Measurements from ENCODE around the gene SAMD4A.

SAMD4A gene

DNA sequence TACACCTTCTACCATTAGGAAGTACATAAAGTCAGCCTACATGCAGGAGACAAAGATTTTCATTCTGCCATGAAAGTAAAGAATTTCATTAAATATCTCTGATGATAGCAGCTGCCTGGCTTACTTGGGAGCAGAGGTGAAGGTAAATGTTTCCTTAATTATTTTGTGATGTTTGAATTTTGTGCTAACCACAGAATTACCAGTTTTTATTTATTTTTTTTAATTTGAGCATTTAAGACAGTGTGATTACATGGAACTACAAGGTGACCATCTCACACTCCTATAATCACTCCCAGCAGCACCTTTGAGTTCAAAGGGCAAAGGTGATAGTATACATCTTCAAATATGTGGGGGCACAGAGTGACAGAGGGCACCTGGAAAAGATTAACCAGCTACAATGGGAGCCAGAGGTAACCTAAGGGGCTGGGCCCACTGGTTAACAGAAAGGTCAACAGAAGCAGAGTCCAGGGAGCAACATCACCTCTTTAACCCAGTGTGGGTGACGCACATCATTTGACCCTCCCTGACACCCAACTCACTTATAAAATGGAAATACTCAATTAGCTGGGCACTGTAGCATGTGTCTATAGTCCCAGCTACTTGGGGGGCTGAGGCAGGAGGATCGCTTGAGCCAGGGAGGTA is 270.7 kb downstream of the SAMD4A start:
- DNase-seq (ENCODE audit: insufficient read length, low spot score) = no peak
- no peak for FAIRE-seq
- TF ChIP-seq POLR2A (IDR thresholded peaks at IDR 0.05; ENCODE audit: low read depth, low read length) = no peak

DNA sequence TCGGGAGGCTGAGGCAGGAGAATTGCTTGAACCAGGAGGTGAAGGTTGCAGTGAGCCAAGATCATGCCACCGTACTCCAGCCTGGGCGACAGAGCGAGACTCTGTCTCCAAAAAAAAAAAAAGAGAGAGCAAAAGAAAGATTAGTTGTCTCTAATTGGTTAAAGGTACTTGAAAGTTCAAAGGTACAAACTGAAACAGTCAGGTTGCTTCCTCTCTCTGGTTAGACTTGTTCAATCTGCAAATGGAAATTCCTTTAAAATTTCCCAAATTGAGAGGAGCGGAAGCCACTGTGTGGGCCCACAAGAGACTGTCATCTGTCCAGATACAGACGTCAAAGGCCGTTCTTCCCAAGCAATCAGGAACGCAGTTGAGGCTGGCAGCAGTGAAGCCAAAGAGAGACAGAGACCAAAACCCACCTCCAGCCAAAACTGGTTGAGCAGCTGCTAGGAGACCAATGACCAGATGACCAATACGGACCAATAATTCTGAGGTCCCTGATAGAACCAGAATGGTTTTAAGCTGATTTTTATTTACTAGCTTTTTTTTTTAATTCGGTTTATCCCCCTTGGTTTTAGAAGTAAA is 272.1 kb downstream of the SAMD4A start:
- DNase-seq (ENCODE audit: insufficient read length, low spot score) = no peak
- FAIRE-seq = no peak
- TF ChIP-seq POLR2A (IDR thresholded peaks at IDR 0.05; ENCODE audit: low read depth, low read length) = no peak

DNA sequence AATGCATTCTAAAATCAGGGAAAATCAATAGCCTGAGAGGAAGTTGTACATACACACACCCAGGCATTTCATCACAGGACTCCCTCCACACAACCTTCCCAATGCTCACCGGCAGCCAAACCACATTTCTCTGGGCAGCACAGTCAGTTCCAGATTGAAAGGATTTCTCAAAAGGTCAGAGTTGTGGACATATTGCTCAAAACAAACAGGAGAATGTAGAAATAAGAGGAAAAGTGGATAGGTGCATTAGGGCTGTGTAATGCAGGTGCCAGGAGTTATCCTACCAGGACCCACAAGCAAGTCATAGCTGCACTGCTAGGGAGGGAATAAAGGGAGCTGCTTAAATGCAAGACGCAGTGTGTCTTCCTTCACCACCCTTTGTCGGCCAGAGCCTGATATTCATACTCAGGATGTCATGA is 272.8 kb downstream of the SAMD4A start:
- DNase-seq (ENCODE audit: insufficient read length, low spot score) (no peak), FAIRE-seq (no peak)
- TF ChIP-seq POLR2A (IDR thresholded peaks at IDR 0.05; ENCODE audit: low read depth, low read length) = no peak

DNA sequence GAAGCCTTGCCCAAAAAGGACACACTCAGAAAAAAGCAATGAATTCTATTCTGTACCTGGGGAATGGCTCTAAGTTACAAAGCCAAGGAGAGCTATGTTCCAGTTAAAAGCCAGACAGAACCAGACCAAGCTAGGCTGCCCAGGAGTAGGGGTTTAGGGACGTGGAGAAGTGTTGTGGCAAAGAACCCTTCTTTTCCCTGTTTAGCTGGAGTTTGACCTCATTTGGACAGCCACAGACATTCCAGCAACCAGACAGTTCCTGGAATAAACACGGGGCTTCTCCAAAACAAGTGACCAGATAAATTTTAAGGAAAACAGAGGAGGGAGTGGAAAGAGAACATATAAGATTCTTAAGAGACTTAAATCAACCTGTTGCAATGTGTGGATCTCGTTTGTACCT is 273.4 kb downstream of the SAMD4A start:
- TF ChIP-seq POLR2A (IDR thresholded peaks at IDR 0.05; ENCODE audit: low read depth, low read length) = no peak
- DNase-seq (ENCODE audit: insufficient read length, low spot score) (no peak), FAIRE-seq (no peak)

DNA sequence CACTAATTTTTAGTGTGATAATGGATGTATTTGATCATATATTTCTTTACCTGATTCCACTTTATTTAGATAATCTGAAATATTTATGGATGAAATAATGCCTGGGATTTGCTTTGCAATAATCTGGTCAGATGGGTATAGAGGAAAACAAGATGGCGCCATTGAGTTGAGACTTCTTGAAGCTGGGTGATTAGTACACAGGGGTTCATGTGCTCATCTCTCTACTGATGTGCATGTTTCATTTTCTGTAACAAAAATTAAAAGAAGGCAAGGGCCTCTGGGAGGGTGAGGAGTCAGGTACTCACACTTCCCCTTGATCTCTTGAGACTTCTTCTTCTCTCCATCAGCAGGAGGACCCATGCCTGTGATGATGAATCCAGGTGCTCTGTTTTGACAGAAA is 273.9 kb downstream of the SAMD4A start:
- FAIRE-seq (no peak), DNase-seq (ENCODE audit: insufficient read length, low spot score) (no peak)
- no peak for TF ChIP-seq POLR2A (IDR thresholded peaks at IDR 0.05; ENCODE audit: low read depth, low read length)

Measured in H54 (cell line).